Activated gamma-delta T cell treated with Interleukin-2 at 50 U/mL for 16 hours (primary cell): Measurements from ENCODE around the gene PAX5.

ENCODE experiments used
- DNase-seq: peaks from one replicate; pipeline ENCODE4 v3.0.0-alpha.2; 2020

PAX5 gene

DNA sequence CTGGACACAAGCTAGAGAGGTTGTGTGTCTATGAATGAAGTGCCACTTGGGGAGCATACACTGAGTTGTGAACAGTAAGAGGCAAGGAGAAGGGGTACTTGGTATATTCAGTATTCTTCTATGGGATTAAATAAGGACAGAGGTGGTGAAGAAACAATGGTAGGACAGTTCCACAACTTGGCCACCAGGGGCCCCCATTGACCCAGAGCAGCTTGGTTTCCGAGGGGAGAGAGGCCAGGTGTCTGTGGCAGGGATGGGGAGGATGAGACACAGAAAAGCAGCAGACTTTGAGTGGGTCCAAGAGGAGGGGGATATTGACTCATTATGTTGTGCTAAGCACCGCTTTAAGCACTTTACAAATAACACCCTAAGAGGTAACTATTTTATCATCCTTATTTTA lies 240.8 kb downstream of the PAX5 start:
- no peak for DNase-seq

DNA sequence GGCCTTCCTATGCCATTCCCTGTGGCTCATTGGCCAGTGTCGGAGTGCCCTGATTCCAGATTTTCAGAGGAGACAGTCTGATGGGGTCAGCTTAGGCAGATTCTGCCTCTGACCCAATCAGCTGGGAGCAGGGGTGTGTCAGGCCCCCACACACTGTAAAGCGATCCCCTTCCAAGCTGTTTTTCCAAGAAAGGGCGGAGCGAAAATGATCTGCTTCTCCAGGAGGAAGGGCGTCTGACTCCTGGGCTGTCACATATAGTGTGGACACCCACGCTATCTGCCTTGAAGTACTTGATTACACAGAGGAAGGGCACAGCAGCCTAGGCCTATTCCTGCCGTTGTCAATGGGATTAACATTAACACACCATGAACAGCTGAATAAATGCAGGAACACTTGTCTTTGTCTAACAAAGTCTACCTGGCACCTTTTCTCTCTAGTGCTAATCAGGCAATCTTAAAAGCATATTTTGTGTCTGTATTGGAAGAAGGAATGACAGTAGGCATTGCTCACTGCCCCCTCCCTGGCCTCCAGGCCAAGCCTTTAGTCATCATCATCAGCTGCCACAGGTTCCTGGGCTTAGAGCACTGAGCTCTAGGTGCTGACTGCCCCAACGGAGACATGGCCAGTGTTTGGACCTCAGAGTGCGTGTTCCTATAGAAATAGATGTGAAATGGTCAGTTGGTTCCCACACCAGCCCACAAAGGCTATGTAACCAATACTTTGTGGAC lies 242.7 kb downstream of the PAX5 start:
- no peak for DNase-seq

DNA sequence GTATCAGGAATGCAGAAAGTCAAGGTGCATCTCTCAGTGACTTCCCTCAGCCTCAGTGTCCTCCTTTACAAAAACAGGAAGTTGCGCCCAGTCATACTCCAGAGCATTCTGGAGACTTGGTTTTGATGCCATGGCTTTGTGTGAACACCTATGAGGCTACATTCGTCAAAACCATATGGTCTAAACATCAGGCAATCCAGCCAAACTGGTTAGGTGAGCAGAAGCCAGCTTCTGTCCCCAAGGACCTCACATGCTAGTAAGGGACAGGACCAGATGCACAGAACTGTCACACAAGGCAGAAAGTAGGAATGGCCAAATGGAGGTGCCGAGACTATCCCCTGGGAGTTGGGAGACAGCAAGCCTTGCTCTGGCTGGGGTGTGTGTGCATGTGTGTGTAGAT lies 244.2 kb downstream of the PAX5 start:
- no peak for DNase-seq

DNA sequence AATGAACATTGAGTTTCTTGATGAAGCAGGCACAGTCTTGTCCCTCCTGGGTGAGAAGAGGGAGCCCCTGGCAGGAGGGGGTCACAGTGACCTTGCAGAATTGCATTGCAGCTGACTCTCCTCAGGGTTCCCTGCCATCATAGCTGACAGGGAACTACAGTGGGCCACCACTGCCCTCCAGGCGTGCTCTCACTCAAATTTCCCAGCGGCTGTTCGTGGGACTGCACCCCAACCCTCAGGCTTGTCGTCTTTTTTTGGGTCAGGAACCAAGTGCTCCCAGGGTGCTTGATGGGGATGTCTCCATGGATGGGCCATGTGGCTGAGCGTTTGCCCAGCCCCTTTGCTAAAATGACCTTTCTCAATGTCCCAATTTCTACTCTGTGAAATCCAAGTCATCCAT lies 245.5 kb downstream of the PAX5 start:
- no peak for DNase-seq

DNA sequence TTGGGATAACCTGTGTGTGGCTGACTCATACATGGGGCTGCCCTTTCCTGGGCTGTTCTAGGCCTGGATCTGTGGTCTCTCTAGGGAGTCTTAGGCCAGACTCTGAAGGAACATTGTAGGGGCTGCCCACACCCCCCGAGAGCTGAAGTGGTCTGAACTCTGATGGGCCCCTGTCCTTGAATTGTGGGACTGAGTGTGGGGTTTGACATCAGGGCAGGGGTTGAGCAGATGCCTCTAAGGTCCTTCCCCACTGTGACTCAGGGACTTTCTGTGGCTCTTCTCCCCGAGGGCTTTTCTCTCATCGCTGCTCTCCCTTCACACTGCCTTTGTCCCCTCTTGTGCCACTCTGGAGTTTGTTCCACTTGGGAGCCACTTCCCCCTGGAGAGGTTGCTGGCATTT lies 246.4 kb downstream of the PAX5 start:
- no peak for DNase-seq
